CD4-positive, CD25-positive, alpha-beta regulatory T cell (primary cell): Measurements from ENCODE around the gene FAM222A. TPM values are rescaled to one million over a fixed set of nuclear protein-coding genes. Genes with fewer than 3 reads are reported as not detected.

Experiments used
- ATAC-seq, 2 donors: fragments of 150-1000 bp; cut with Tn5 transposase; one replicate each; pipeline ENCODE4 v1.10.0; 2021; ENCODE audit warnings: low read depth in 2 of 2, moderate number of reproducible peaks in 2 of 2, moderate library complexity in 1 of 2
- DNase-seq, 3 donors: peaks; one replicate each; pipeline versions ENCODE4 v3.0.0 to v3.0.0-alpha.2; 2012 to 2022; ENCODE audit warnings: mixed read lengths in 1 of 3
- H3K27ac ChIP-seq: one replicate; pipeline ENCODE4 v1.7.0; 2013; ENCODE audit warnings: mild to moderate bottlenecking, low read length; ENCODE audit not compliant: insufficient read depth, poor library complexity, severe bottlenecking
- H3K27me3 ChIP-seq: one replicate; pipeline ENCODE4 v1.7.0; 2013; ENCODE audit warnings: low read length; ENCODE audit not compliant: control insufficient read depth, insufficient read depth
- H3K36me3 ChIP-seq: one replicate; pipeline ENCODE4 v1.7.0; 2013; ENCODE audit warnings: mild to moderate bottlenecking, low read length, moderate library complexity; ENCODE audit not compliant: control insufficient read depth, insufficient read depth
- H3K4me1 ChIP-seq: 2 replicates; pipeline ENCODE4 v1.7.0; 2013; ENCODE audit warnings: mild to moderate bottlenecking, low read length; ENCODE audit not compliant: insufficient read depth, control insufficient read depth, poor library complexity, severe bottlenecking
- H3K4me3 ChIP-seq: one replicate; pipeline ENCODE4 v1.7.0; 2013; ENCODE audit warnings: low read depth, mild to moderate bottlenecking, low read length, moderate library complexity
- H3K9me3 ChIP-seq, 2 experiments: 1 replicate in 1 of 2; 2 replicates in 1 of 2; pipeline ENCODE4 v1.7.0; 2013; ENCODE audit warnings: low read length in 2 of 2, mild to moderate bottlenecking in 1 of 2, moderate library complexity in 1 of 2; ENCODE audit not compliant: control insufficient read depth in 2 of 2
- H3K27ac Mint-ChIP-seq, 3 donors: one replicate each; pipeline ENCODE4 v1.8.0; 2020 to 2022; ENCODE audit warnings: mild to moderate bottlenecking in 3 of 3, mixed read lengths in 3 of 3, moderate library complexity in 2 of 3
- H3K27me3 Mint-ChIP-seq: one replicate; pipeline ENCODE4 v1.8.0; 2022; ENCODE audit warnings: mild to moderate bottlenecking, mixed read lengths
- H3K36me3 Mint-ChIP-seq: one replicate; pipeline ENCODE4 v1.8.0; 2020; ENCODE audit warnings: mixed read lengths
- H3K4me1 Mint-ChIP-seq, 4 donors: one replicate each; pipeline ENCODE4 v1.8.0; 2020 to 2022; ENCODE audit warnings: mixed read lengths in 4 of 4, mild to moderate bottlenecking in 1 of 4
- H3K4me3 Mint-ChIP-seq, 4 donors: one replicate each; pipeline ENCODE4 v1.8.0; 2020 to 2022; ENCODE audit warnings: mild to moderate bottlenecking in 4 of 4, mixed read lengths in 4 of 4, moderate library complexity in 3 of 4
- H3K9me3 Mint-ChIP-seq, 7 donors: one replicate each; pipeline ENCODE4 v1.8.0; 2020 to 2022; ENCODE audit warnings: mixed read lengths in 7 of 7, mild to moderate bottlenecking in 3 of 7, moderate library complexity in 2 of 7
- polyA plus RNA-seq, 4 donors: library from polyadenylated mRNA; unstranded; fragments of 300-500 nt; fragmentation: Illumina TruSeq; gene quantifications; one replicate each; pipeline ENCODE4 v1.2.3, GENCODE V29; 2021
- total RNA-seq: library from RNA; stranded (reverse); gene quantifications from one replicate; pipeline ENCODE4 v1.2.3, GENCODE V29; 2022

Gene FAM222A
- total and polyA plus RNA-seq, 5 donors from 2014 or later: 0.08 to 2.3 TPM; not detected in 3

DNA sequence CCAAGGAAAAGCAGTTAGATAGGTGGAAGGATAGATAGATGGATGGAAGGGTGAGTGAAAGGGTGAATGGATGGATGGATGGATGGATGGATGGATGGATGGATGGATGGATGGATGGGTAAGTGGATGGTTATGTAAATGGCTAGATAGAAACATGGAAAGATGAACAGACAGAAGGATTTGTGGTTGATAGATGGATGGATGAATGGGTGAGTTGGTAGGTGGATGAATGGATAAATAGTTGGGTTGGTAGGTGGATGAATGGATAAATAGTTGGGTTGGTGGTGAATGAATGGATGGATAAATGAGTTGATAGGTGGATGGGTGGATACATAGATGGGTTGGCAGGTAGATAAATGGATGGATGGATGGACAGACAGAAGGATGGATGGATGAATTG is 30.3 kb upstream of the FAM222A start:
- no peak overlapping the region for H3K4me3 Mint-ChIP-seq
- H3K9me3 ChIP-seq: no peaks in the 10 kb centered on the region
- no peaks in the 10 kb centered on the region for H3K4me1 Mint-ChIP-seq
- no peak for ATAC-seq
- no peak for DNase-seq
- H3K27ac Mint-ChIP-seq: peak overlapping the region in 1 of 3 donors; percentile 9
- no peaks in the 10 kb centered on the region for H3K36me3 ChIP-seq
- no peaks in the 10 kb centered on the region for H3K36me3 Mint-ChIP-seq
- no peaks in the 10 kb centered on the region for H3K27me3 ChIP-seq
- peaks cover 0 to 2% (median 0%) of the 10 kb centered on the region in 7 donors for H3K9me3 Mint-ChIP-seq
- no peak overlapping the region for H3K4me3 ChIP-seq
- H3K4me1 ChIP-seq: no peaks in the 10 kb centered on the region
- H3K27ac ChIP-seq: no peak overlapping the region
- H3K27me3 Mint-ChIP-seq: peaks cover 18% of the 10 kb centered on the region

DNA sequence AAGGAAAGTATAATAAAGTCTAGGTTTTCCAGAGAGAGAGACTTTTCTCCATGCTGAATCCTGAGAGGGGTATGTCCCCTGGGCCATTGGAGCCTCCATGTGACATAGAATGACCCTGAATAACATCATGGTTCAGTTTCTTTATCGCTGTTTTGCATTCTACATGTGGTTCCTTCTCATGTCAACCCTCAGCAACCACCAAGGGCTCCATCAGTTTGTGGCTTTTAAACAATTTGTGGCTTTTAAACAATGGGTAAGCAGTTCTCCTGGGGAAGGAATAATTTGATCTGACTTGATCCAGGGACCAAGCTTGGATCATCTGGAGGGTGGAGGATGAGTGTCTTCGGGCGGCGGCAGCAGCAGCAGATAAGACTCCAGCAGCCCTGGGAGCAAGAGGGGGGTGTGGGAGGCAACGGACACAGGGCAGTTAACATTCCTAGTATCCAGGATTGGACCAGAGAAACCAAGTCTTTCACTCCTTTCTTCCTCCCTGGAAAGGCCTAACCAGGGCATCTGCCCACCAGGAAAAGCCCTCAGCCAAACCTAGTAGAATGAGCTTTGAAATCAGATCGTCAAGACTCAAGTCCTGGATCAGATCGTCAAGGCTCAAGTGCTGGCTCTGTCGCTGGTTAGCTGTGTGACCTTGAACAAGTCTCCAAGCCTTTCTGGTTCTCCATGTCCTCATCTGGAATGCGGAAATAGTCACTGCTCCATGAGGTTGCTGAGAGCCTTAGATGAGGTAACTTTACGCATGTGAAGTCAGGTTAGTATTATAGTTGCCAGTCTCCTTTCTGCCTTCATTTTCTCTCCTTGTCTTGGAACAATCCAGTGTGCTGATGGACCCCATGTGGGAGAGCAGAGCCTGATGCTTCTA is 27.8 kb upstream of the FAM222A start:
- Histone ChIP-seq H3K4me3 (no peak overlapping the region), H3K9me3 (no peaks in the 10 kb centered on the region), H3K27me3 (no peaks in the 10 kb centered on the region), H3K4me1 (no peaks in the 10 kb centered on the region), H3K36me3 (no peaks in the 10 kb centered on the region), H3K27ac (no peak overlapping the region)
- Mint-ChIP-seq H3K4me1 (no peaks in the 10 kb centered on the region), H3K27ac (no peak overlapping the region), H3K27me3 (peaks cover 14% of the 10 kb centered on the region), H3K36me3 (no peaks in the 10 kb centered on the region), H3K9me3 (peaks cover 0 to 2% (median 0%) of the 10 kb centered on the region in 7 donors), H3K4me3 (no peak overlapping the region)
- no peak for DNase-seq
- no peak for ATAC-seq

DNA sequence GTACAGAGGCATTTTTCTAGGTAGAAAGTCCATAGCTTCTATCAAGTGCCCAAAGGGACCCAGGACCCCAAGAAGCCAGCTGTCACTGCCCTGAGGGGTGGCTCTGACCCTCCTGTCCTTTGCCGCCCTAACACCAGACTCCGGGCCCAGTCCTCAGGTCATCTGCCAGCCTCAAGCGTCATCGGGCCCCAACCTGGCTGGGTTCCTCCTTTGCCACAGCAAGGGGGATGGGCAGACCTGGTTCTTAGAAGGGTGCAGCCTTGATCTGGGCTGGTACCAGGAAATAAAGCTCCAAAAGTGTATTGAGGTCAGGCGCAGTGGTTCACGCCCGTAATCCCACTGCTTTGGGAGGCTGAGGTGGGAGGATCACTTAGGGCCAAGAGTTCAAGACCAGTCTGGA is 27.1 kb upstream of the FAM222A start:
- Histone ChIP-seq H3K27ac (no peak overlapping the region), H3K27me3 (no peaks in the 10 kb centered on the region), H3K9me3 (no peaks in the 10 kb centered on the region), H3K4me3 (no peak overlapping the region), H3K4me1 (no peaks in the 10 kb centered on the region), H3K36me3 (no peaks in the 10 kb centered on the region)
- Mint-ChIP-seq H3K36me3 (no peaks in the 10 kb centered on the region), H3K4me1 (no peaks in the 10 kb centered on the region), H3K4me3 (no peak overlapping the region), H3K27ac (no peak overlapping the region), H3K27me3 (peaks cover 14% of the 10 kb centered on the region), H3K9me3 (peaks cover 0 to 2% (median 0%) of the 10 kb centered on the region in 7 donors)
- ATAC-seq (no peak), DNase-seq (no peak)

DNA sequence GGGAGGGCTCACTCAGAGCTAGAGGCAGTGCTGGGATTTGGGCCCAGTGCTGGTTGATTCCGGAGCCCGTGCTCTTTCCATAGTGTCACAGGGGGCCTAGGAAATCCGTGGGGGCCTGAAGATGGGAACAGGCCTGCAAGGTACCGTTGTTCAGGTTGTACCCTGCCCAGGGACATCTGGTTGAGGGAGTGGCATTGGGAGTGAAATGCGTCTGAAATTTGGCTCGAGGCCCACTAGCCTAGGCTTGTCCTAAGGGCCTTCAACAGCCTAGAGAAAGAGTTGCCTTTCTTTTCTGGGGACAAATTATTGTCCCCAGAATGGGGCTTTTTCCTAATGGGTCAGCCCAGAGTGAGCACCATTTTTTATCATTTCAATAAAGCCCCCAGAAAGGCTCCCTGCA is 26.4 kb upstream of the FAM222A start:
- Mint-ChIP-seq H3K4me1 (no peaks in the 10 kb centered on the region), H3K36me3 (no peaks in the 10 kb centered on the region), H3K27ac (no peak overlapping the region), H3K9me3 (peaks cover 0 to 2% (median 0%) of the 10 kb centered on the region in 7 donors), H3K4me3 (no peak overlapping the region), H3K27me3 (peaks cover 11% of the 10 kb centered on the region)
- H3K9me3 ChIP-seq: no peaks in the 10 kb centered on the region
- H3K36me3 ChIP-seq: no peaks in the 10 kb centered on the region
- no peaks in the 10 kb centered on the region for H3K27me3 ChIP-seq
- ATAC-seq: no peak
- no peak for DNase-seq
- H3K27ac ChIP-seq: no peak overlapping the region
- no peaks in the 10 kb centered on the region for H3K4me1 ChIP-seq
- H3K4me3 ChIP-seq: no peak overlapping the region

DNA sequence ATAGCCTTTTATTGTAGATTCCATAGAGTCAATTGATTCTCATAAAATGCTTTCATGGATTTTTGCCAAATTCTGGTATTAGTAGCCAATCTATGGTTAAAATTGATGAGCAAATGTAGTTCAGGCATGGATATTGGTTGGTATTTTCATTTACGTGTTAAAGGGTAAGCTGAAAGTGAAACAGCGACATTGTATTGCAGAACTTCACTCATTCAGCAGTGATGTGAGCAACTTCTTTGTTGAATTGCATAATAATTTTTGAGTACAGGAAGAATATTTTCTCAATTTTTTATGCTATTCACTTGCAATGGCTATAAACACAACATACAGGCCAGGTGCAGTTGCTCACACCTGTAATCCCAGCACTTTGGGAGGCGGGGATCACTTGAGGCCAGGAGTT is 24.2 kb upstream of the FAM222A start:
- Histone ChIP-seq H3K9me3 (no peaks in the 10 kb centered on the region), H3K27me3 (peaks cover 2% of the 10 kb centered on the region), H3K4me3 (no peak overlapping the region), H3K36me3 (no peaks in the 10 kb centered on the region), H3K27ac (no peak overlapping the region), H3K4me1 (no peaks in the 10 kb centered on the region)
- peaks cover 10% of the 10 kb centered on the region for H3K27me3 Mint-ChIP-seq
- H3K9me3 Mint-ChIP-seq: no peaks in the 10 kb centered on the region
- no peaks in the 10 kb centered on the region for H3K4me1 Mint-ChIP-seq
- no peak for DNase-seq
- H3K27ac Mint-ChIP-seq: no peak overlapping the region
- no peak overlapping the region for H3K4me3 Mint-ChIP-seq
- no peak for ATAC-seq
- H3K36me3 Mint-ChIP-seq: no peaks in the 10 kb centered on the region

DNA sequence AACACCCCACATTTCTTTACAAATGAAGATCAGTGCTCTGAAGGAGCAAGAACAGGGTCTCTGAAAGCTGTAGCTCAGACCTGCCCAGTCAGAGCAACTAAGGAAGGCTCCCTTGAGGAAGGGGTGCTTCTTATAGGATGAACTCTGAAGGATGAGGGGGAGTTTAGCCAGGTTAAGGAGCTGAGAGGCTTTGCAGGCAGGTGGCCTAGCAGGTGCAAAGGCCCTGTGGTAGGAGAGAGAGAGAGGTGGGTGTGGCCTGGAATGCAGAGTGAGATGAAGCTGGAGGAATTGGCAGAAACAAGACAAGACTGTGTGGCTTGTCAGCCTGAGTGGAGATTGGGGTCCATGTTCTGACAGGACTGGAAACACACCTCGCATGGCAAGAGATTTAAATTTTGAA is 20.5 kb upstream of the FAM222A start:
- Mint-ChIP-seq H3K4me3 (no peak overlapping the region), H3K4me1 (no peaks in the 10 kb centered on the region)

DNA sequence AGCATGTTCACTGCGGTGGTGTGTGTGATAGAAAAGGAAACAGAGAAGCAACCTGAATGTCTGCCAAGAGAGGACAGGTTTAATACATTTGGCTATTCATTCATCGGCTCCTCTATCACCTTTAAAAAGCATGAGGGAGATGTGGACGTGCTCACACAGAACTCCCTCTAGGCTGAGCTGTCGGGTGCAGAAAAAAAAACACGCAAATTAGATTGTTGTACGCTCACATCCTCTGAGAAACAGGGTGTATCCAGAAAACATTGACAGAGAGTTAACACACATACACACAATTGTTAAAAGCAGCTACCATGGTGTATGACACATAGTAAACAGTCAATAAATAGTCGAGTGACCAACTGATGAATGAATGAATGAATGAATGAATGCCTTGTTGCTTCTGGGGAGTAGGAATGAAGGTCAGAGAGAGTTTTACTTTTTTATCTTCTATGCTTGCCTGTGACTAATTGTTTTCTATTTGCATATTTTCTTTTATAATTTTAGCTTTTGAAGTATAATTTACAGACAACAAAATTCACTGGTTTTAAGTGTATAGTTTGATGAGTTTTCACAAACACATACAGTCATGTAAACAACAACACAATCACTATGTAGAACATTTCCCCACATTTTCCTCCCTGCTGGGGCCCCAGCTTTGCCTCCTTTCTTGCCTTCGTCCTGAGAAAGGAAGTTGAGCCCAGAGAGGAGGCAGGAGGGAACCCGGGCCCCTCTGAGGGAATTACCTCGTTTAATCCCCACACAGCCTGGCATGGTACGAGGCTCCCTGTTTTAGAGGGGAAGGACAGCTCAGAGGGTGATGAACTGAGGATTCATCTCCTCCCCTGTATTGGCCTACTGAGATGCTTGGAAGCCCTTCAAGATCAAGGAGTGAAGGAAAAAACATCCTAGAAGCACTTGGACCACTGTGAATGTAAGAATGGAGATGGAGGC is 19.7 kb upstream of the FAM222A start:
- no peaks in the 10 kb centered on the region for H3K9me3 Mint-ChIP-seq
- H3K36me3 ChIP-seq: no peaks in the 10 kb centered on the region
- ATAC-seq (no peak), DNase-seq (no peak)
- H3K27ac Mint-ChIP-seq: no peak overlapping the region
- H3K4me3 Mint-ChIP-seq: no peak overlapping the region
- H3K27me3 ChIP-seq: peaks cover 2% of the 10 kb centered on the region
- peaks cover 11% of the 10 kb centered on the region for H3K27me3 Mint-ChIP-seq
- H3K4me1 ChIP-seq: no peaks in the 10 kb centered on the region
- no peaks in the 10 kb centered on the region for H3K36me3 Mint-ChIP-seq
- no peaks in the 10 kb centered on the region for H3K9me3 ChIP-seq
- no peaks in the 10 kb centered on the region for H3K4me1 Mint-ChIP-seq
- H3K27ac ChIP-seq: no peak overlapping the region
- no peak overlapping the region for H3K4me3 ChIP-seq

More for the DNA sequence above, 20.5 kb upstream of the FAM222A start:
- Histone ChIP-seq H3K9me3 (no peaks in the 10 kb centered on the region), H3K36me3 (no peaks in the 10 kb centered on the region), H3K27ac (no peak overlapping the region), H3K4me1 (no peaks in the 10 kb centered on the region), H3K27me3 (peaks cover 2% of the 10 kb centered on the region), H3K4me3 (no peak overlapping the region)
- ATAC-seq: no peak
- Mint-ChIP-seq H3K9me3 (no peaks in the 10 kb centered on the region), H3K36me3 (no peaks in the 10 kb centered on the region), H3K27me3 (peaks cover 11% of the 10 kb centered on the region), H3K27ac (peak overlapping the region in 1 of 3 donors; percentile 25)
- no peak for DNase-seq
